GM10266 (cell line): Measurements from ENCODE around the gene FSTL5.

Source experiments
- DNase-seq: peaks from one replicate; pipeline ENCODE4 v3.0.0; 2012; ENCODE audit errors: extremely low spot score
- CTCF ChIP-seq: IDR thresholded peaks from 2 replicates; pipeline ENCODE4 v1.5.1; 2012; ENCODE audit warnings: mild to moderate bottlenecking, low read depth; ENCODE audit not compliant: control insufficient read depth, insufficient read depth; ENCODE audit errors: missing control alignments

The FSTL5 gene

DNA sequence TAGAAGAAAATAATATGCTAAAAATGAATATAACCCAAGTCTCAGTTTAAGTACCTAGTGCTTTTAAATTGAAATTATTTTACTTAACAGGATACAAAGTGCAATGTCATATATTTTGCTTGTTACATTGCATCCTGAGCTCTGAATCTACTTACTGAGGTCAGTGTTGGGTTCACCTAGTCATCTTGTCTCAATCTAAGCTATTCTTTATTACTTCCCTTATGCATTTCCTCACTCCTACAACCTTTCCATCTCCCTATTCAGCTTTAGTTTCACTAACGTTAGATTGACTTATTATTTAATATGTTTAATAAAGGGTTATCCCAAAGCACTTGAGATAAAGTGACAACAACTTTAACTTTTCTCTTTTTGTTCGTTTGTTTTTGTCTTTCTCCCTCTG, 483.7 kb downstream of the FSTL5 start:
- DNase-seq: no peak
- TF ChIP-seq CTCF: no peak

DNA sequence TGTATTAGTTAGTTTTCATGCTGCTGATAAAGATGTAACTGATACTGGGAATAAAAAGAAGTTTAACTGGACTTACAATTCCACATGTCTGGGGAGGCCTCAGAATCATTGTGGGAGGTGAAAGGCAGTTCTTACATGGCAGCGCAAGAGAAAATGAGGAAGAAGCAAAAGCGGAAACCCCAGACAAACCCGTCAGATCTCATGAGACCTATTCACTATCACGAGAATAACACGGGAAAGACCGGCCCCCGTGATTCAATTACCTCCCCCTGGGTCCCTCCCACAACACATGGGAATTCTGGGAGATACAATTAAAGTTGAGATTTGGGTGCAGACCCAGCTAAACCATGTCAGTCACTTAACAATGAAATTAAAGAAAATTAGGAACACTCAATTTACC, 499.1 kb downstream of the FSTL5 start:
- no peak for TF ChIP-seq CTCF
- DNase-seq: no peak

- TF ChIP-seq CTCF: no peak
- no peak for DNase-seq
Observed at GRCh38 chr4:161663844-161664243, 500.0 kb downstream of the FSTL5 start.

- TF ChIP-seq CTCF: no peak
- DNase-seq: no peak
Observed at GRCh38 chr4:161658676-161659075, 505.1 kb downstream of the FSTL5 start.

GRCh38 chr4:161657616-161658015, 506.2 kb downstream of the FSTL5 start:
- TF ChIP-seq CTCF: no peak
- DNase-seq: no peak

GRCh38 chr4:161656594-161656993, 507.2 kb downstream of the FSTL5 start:
- TF ChIP-seq CTCF: no peak
- DNase-seq: no peak

GRCh38 chr4:161655148-161655547, 508.7 kb downstream of the FSTL5 start:
- no peak for DNase-seq
- no peak for TF ChIP-seq CTCF
